Stimulated activated CD4-positive, alpha-beta T cell treated with anti-CD3 and anti-CD28 coated beads, Interleukin-4, amount 100 ng/mL, for 48 hours (primary cell): ENCODE measurements around the gene ZNF213.
"Not testable (repeated sequence)": the region's sequence is repeated elsewhere in the genome, so short reads cannot be mapped to it uniquely, and the experiment has no call there.

ENCODE experiments used
- DNase-seq, 2 donors: peaks; one replicate each; pipeline ENCODE4 v3.0.0-alpha.2; 2020; ENCODE audit warnings: low read depth in 2 of 2

The ZNF213 gene

GRCh38 chr16:3170440-3171180 lies 35.8 kb downstream of the ZNF213 start:
- DNase-seq, result no peak

- peak in 1 of 2 donors; percentile 34 for DNase-seq
These were observed 36.5 kb downstream of the ZNF213 start for GRCh38 chr16:3171181-3171854.

GRCh38 chr16:3171855-3172593 lies 37.2 kb downstream of the ZNF213 start:
- peak in 1 of 2 donors; percentile 67 for DNase-seq

- peak in 1 of 2 donors; percentile 43 for DNase-seq
These were observed 39.2 kb downstream of the ZNF213 start for GRCh38 chr16:3173892-3174617.

- DNase-seq, result no peak
These were observed 39.9 kb downstream of the ZNF213 start for GRCh38 chr16:3174618-3175148.

GRCh38 chr16:3175157-3176093 lies 40.6 kb downstream of the ZNF213 start:
- peak in 1 of 2 donors; percentile 68 for DNase-seq

- no peak for DNase-seq
These were observed 44.8 kb downstream of the ZNF213 start for GRCh38 chr16:3179651-3180050.

GRCh38 chr16:3180445-3180878 lies 45.6 kb downstream of the ZNF213 start:
- DNase-seq, result no peak

GRCh38 chr16:3182293-3182607 lies 47.4 kb downstream of the ZNF213 start:
- DNase-seq, result not testable (repeated sequence)

- DNase-seq, result peak; percentile 55 to 74
These were observed 48.0 kb downstream of the ZNF213 start for GRCh38 chr16:3182608-3183444.

- DNase-seq, result no peak
These were observed 48.8 kb downstream of the ZNF213 start for GRCh38 chr16:3183445-3184139.

GRCh38 chr16:3186946-3187690 lies 52.3 kb downstream of the ZNF213 start:
- no peak for DNase-seq

GRCh38 chr16:3187798-3188674 lies 53.2 kb downstream of the ZNF213 start, which contains the start of gene OR1F1:
Gene OR1F1, plus strand, starts transcription at chr16:3188204.
- DNase-seq, result peak; percentile 71 to 72

GRCh38 chr16:3188675-3188924 lies 53.8 kb downstream of the ZNF213 start:
- DNase-seq, result no peak

- DNase-seq, result peak in 1 of 2 donors; percentile 72
These were observed 54.3 kb downstream of the ZNF213 start for GRCh38 chr16:3188925-3189825.

GRCh38 chr16:3189869-3190268 lies 55.0 kb downstream of the ZNF213 start:
- DNase-seq, result no peak
